GM21367 (cell line): ENCODE results near the gene ADAT3.
"Not testable (repeated sequence)": the region's sequence is repeated elsewhere in the genome, so short reads cannot be mapped to it uniquely, and the experiment has no call there.

Experiments used
- ATAC-seq: cut with Tn5 transposase; IDR thresholded peaks from one replicate; pipeline ENCODE4 v1.9.1; 2021; ENCODE audit not compliant: unreplicated experiment

Gene ADAT3

DNA sequence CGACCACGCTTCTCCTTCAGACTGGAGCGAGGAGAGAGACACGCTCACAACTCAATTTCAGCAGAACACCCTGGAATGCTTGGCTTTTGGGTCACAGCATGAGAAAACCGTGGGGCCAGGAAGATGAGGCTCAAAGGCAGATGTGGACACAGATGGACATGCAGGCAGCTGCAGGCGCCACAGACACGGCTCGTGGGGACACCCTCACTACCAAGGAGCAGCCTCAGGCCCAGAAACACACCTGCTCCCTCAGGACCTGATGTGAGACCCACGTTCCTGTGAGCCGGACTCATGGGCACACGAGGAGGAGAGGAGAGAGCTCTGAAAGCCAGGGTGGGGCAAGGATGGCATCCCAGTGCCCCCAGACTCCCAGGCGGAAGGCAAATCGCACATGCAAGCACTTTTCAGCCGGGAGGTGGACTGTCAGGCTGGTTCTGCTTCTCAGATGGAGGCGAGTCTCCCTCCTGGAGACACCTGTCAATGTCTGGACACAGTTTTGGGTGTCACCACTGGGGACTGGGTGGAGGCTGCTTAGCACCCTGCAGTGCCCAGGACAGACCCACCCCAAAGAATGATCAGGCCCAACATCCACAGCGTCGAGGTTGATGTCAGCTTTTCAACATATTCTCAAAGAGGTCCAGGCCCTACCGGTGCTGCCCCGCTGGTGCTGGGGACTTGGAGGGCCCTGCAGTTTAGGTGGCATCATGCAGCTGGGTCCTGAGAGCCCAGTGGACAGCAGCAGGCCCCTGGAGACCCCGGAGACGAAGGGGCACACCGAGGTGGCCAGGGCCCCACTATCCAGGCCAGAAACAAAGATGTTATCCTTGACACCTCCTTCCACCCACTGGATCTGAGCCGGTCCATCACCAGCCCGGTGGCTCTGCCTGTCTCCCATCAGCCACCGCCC lies 22.2 kb upstream of the ADAT3 start:
- no peak for ATAC-seq

- no peak for ATAC-seq
These were observed 21.4 kb upstream of the ADAT3 start for GRCh38 chr19:1883784-1884183.

DNA sequence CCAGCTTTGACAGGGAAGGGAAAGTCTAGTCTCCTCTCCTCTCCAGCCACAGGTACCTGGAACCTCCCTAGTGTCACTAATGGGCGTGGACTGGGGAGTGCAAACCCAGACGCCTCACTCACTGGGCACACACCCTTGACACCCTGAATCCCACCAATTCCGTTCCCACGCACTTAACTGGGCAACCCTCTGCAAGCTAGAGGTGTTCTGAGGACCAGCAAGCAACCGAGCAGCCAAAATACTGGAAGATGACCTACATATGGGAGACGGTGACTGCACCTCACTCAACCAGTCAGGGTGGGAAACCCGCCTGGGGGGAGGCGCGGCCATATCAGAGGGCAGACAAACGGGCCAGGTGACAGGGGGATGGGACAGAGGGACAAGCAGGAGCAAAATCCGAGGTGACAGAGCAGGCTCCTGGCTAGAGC lies 20.9 kb upstream of the ADAT3 start:
- ATAC-seq = no peak

DNA sequence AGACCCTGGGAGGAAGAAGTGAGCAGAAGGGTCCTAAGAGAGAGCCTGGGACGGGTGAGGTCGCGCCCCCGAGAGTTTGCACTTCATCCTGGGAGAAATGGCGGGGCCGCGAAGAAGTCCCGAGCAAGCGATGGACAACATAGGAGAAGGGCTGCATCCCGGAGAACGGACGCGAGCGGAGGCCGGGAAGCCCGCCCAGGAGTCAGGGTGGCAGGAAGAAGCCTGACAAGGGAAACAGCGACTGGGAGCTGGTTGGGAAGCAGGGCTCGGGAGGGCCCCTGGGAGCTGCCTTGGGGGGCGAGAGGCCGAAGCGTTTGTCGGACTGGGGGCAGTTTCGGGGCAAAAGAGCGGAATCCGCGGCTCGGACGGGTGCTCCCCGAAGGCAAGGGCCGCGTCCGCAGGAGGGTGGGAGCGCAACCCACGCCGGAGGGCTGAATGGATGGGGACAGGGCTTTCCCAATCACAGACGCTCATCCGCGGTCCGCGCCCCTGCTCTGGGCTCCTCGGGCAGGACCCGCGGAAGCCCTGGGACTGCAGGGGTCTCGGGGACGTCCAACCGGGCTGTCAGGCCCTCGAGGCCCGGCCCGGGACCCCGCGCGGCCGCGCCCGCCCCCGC lies 20.4 kb upstream of the ADAT3 start:
- no peak for ATAC-seq

- ATAC-seq = peak; percentile 54
These were observed 19.6 kb upstream of the ADAT3 start, which contains the start of gene ABHD17A for GRCh38 chr19:1885398-1886119. ABHD17A (minus strand) TSS chr19:1885496; CDS start chr19:1881566, 3,930 bp downstream.

GRCh38 chr19:1886360-1886759 lies 18.8 kb upstream of the ADAT3 start:
- not testable (repeated sequence) for ATAC-seq

GRCh38 chr19:1888385-1888784 lies 16.8 kb upstream of the ADAT3 start:
- no peak for ATAC-seq

- no peak for ATAC-seq
These were observed 15.3 kb upstream of the ADAT3 start for GRCh38 chr19:1889907-1890306.

DNA sequence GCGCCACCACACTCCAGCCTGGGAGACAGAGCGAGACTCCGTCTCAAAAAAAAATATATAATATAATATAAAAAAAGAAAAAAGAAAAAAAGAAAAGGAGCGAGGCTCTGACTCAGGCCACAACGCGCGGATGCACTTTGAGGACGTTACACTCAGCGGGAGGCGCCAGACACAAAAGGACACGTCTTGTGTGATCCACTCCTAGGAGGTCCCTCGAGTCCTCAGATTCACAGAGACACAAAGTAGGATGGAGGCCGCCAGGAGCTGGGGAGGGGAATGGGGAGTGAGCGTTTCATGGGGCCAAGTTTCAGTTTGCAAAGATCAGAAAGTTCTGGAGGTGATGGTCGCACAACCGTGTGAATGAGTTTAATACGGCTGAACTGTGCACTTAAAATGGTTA lies 11.4 kb upstream of the ADAT3 start:
- ATAC-seq = no peak

DNA sequence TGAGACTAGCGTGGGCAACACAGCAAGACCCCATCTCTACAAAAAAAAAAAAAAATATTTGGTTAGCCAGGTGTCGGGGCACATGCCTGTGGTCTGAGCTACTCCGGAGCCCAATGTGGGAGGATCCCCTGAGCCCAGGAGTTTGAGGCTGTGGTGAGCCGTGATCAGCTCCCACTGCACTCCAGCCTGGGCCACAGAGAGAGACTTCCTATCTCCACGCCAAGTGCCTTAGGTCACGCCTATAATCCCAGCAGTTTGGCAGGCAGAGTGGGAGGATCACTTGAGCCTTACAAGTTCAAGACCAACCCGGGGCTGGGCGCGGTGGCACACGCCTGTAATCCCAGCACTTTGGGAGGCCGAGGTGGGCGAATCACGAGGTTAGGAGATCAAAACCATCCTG lies 8.7 kb upstream of the ADAT3 start:
- ATAC-seq = no peak

DNA sequence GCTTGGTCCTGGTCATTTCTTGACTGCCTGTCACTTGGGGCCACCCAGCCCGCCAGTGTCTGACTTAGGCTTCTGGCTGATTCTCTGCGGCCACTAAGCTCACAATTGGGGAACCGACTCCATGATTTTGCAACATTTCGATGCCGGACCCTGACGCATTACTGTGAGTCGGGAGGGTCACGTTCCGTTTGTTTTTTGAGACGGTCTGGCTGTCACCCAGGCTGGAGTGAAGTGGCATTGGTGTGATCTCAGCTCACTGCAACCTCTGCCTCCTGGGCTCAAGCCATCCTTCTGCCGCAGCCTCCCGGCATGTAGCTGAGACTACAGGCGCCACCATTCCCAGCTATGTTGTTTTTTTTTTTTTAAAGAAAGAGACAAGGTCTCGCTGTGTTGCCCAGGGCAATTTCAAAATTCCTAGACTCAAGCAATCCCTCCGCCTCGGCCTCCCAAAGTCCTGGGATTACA lies 3.2 kb upstream of the ADAT3 start:
- no peak for ATAC-seq

DNA sequence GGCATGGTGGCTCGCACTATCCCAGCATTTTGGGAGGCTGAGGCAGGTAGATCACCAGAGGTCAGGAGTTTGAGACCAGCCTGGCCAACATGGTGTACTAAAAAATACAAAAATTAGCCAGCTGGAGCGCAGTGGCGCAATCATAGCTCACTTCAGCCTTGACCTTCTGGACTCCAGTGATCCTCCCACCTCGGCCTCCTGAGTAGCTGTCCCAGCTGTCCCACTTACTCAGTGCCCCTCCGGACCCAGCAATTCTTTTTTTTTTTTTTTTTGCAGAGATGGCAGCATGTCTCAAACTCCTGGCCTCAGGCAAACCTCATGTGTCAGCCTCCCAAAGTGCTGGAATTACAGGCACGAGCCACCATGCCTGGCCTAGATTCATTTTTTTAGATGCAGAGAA lies 2.3 kb upstream of the ADAT3 start:
- no peak for ATAC-seq

DNA sequence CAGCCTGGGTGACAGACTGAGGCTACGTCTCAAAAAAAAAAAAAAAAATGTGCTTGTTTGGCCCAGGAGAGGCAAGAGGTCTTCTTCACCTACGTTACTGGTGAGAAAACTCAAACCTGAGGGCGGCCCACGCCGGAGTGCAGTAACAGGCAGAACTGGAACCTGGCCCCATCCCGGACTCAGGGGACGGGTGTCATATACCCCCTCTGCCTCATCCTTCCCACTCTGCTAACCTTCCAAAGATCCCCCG lies 414 bp upstream of the ADAT3 start:
- no peak for ATAC-seq

- ATAC-seq = no peak
These were observed 720 bp downstream of the ADAT3 start for GRCh38 chr19:1905863-1906375.

- ATAC-seq = no peak
These were observed 1.9 kb downstream of the ADAT3 start for GRCh38 chr19:1906985-1907562.

GRCh38 chr19:1907563-1908363 lies 2.6 kb downstream of the ADAT3 start:
- no peak for ATAC-seq

DNA sequence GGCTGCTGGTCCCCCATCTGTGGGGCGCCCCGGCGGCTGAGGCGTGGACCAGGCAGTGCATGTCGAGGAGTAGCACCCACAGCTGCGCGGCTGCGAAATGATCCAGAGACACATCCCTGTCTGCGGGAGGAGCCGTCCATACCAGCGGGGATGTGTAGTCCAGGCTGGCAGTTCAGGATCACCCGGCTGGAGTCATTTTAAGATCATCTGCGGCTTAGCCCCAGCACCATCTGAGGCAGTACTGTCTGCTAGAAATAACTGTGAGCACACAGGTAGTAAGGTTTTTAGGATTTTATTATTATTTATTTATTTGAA lies 3.1 kb downstream of the ADAT3 start:
- ATAC-seq = no peak

- ATAC-seq = no peak
These were observed 4.5 kb downstream of the ADAT3 start for GRCh38 chr19:1909761-1910080.

DNA sequence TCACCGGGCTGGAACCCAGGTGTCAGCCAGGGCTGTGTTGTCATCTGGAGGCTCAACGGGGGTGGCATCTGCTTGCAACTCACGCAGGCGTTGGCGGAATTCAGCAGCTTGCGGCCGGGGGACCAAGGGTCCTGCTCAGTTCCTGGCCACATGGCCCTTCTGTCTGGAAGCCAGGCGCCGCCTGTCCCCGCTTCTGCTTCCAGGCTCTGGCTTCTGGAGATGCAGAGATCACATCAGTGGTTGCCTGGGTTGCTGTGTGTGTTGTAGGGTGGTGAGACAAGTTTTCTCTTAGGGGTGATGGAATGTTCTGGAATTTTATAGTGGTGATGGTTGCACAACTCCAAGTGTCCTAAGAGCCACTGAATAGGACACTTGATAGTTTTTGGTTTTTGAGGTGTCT lies 5.0 kb downstream of the ADAT3 start:
- no peak for ATAC-seq

DNA sequence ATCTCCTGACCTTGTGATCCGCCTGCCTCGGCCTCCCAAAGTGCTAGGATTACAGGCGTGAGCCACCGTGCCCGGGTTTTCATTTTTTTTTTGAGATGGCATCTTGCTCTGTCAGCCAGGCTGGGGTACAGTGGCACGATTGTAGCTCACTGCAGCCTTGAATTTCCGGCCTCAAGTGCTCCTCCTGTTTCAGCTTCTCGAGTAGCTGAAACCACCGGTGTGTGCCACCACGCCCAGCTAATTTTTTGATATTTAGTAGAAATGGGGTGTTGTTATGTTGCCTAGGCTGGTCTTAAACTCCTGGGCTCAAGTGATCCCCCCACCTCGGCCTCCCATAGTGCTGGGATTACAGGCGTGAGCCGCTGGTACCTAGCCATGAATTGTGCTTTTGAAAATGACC lies 5.9 kb downstream of the ADAT3 start:
- no peak for ATAC-seq

DNA sequence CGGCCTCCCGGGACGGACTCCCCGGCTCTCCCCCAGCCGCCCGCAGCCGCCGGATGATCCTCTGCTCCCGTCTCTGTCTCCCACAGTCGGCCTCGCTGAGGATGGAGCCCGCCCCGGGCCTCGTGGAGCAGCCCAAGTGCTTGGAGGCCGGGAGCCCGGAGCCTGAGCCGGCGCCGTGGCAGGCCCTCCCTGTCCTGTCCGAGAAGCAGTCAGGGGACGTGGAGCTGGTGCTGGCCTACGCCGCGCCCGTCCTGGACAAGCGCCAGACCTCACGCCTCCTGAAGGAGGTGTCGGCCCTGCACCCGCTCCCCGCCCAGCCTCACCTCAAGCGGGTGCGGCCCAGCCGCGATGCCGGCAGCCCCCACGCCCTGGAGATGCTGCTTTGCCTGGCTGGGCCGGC lies 6.8 kb downstream of the ADAT3 start:
- no peak for ATAC-seq
